GM08714 (cell line): Measurements from ENCODE around the gene FANCE.

Experiments used
- H3K4me3 ChIP-seq: fragments of 200-500 bp; sonication (Bioruptor generic); 2 replicates; pipeline ENCODE4 v1.5.1; 2014; ENCODE audit warnings: mild to moderate bottlenecking, low read length, inconsistent platforms
- ZNF274 ChIP-seq: IDR thresholded peaks from 2 replicates; pipeline ENCODE4 v1.6.1; 2012; ENCODE audit warnings: mild to moderate bottlenecking, low read depth, low read length

The FANCE gene

DNA sequence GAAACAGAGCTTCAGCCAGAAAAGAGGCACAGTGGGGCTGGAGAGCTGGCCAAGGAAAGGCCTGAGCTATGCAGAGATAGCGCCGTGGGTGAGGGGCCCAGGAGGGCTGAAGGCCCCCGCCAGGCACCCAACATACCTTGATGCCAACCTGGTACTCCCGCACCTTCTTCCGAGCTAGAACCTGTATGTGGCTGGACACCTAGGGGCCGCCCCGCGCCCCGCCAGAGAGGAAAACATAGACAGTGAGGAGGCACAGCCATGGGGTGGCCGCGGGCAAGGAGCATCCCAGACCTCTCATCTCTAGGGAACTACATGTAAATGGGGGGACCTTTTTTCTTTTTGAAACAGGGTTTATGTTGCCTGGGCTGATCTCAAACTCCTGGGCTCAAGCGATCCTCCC is 28.0 kb downstream of the FANCE start:
- no peak overlapping the region for H3K4me3 ChIP-seq
- TF ChIP-seq ZNF274 = no peak

GRCh38 chr6:35481226-35481625 is 29.1 kb downstream of the FANCE start:
- no peak overlapping the region for H3K4me3 ChIP-seq
- TF ChIP-seq ZNF274 = no peak

DNA sequence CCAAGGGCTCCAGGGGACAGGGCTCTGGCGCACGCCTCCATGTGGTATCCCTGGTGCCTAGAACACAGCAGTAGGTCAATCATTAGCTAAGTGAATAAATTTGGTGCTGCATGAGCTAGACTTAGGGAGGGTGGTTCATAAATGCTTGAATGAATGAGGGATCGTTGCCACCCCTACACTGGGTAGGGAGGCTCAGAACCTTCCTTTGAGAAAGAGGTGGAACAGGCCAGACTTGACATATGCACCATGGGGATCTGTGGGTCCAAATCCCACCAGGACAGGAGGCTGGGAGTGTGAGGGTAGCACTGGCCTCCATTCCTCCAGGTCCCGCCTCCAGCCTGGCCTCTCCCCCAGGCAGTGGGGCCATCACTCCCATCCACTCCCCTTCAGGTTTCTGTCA is 30.9 kb downstream of the FANCE start:
- no peak overlapping the region for H3K4me3 ChIP-seq
- no peak for TF ChIP-seq ZNF274

DNA sequence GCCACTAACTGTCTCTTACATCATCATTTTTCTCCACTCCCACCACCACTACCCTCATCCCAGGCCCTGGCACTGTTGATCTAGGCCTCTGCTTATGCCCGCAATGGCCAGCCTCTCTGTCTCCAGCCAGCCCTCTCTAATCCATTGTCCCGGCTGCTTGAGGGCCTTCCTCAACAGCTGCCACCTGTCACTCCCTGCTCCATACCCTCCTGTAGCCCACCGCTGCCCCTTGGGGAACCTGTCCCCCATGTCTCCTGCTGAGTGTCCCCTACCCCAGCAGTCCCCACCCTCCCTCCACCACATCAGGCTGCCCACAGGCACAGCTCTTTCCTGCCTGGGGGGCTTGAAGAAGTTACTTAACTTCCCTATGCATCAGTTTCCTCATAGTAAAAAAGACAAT is 31.4 kb downstream of the FANCE start:
- H3K4me3 ChIP-seq = no peak overlapping the region
- TF ChIP-seq ZNF274 = no peak

- TF ChIP-seq ZNF274 = no peak
- H3K4me3 ChIP-seq = no peak overlapping the region
Observed at GRCh38 chr6:35483893-35484645, 31.9 kb downstream of the FANCE start.

DNA sequence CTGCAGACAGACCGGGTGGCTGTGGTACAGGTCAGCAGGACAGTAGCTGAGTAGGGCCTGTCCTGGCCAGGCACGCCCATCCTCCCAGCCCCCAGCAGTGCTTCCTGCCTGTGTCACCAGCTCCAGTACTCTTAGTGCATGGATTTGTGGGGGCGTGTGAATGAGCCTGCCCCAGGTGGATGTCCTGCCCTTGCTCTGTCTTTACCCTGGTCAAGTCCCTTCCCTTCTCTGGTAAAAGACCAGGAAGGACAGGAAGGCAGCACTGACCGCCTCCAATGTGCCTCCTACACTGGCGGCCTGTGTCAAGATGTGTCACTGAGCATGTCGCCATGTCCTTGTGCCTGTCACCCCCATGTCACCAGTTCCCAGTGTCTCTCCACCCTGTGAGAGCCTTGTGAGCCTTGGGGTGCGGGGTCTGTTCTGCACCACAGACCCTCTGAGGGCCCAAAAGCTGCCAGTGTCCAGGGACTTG is 32.8 kb downstream of the FANCE start:
- no peak for TF ChIP-seq ZNF274
- H3K4me3 ChIP-seq = no peak overlapping the region

DNA sequence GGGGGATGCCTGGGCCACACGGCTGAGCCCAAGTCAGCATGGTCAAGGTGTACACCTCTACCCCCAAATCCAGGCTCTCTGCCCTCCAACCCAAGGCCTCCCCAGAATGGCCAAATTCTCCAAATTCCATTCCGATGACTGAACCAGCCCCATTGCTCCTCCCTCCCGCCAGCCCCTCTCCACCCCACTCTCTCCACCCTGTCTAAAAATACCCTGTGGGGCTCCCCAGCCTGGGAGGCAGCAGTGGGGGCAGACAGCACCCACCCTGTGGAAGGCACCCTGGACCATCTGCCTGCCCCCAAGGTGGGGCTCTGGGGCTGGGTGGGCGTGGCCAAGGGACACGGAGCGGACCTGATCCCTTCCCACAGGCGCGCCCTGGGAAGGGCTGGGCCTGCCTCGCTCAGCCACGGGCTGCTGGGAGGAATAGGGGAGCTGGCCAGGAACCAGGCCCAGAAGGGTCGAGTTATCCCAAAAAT is 33.3 kb downstream of the FANCE start:
- H3K4me3 ChIP-seq = no peak overlapping the region
- TF ChIP-seq ZNF274 = no peak

- H3K4me3 ChIP-seq = no peak overlapping the region
- no peak for TF ChIP-seq ZNF274
Observed at GRCh38 chr6:35486005-35486925, 34.1 kb downstream of the FANCE start.

- no peak for TF ChIP-seq ZNF274
- no peak overlapping the region for H3K4me3 ChIP-seq
Observed at GRCh38 chr6:35487658-35488516, 35.7 kb downstream of the FANCE start.

- no peak overlapping the region for H3K4me3 ChIP-seq
- no peak for TF ChIP-seq ZNF274
Observed at GRCh38 chr6:35488517-35488862, 36.4 kb downstream of the FANCE start.

- TF ChIP-seq ZNF274 = no peak
- H3K4me3 ChIP-seq = no peak overlapping the region
Observed at GRCh38 chr6:35489066-35489465, 36.9 kb downstream of the FANCE start.

DNA sequence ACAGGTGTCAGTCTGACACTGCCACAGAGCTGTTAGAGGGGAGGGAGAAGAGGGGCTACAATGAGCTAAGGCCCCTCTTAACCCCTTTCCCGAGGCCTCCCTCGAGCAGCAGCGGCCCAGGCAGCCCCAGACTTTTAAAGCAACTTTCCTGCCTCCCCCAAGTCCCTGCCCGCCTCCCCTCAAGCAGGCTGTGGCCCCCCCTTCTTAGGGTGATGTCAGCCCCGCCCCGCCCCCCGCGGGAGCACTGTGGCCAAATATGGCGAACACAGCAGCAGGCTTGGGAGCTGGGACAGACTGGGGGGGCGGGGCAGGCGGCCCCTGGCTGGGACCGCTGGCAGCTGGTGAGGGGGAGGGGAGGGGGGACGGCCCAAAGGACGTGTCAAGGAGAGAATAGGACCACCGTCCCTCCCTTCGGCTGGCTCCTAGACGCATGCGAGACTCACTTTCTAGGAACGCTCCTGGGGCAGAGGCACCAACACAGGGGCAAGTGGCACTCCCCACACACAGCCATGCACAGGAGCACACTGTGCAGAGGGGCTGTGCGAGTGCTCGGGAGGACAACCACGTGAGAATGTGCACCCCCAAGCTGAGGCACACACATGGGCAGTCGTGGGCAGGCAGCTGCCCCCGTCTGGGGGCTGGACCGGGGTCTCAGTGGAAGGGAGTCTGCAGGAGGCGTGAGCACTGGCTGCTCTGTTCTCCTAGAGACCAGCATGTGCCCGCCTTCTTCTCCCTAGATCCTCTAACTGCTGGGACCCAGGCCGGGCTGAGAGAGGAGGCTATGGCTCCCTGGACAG is 38.1 kb downstream of the FANCE start:
- TF ChIP-seq ZNF274 = no peak
- no peak overlapping the region for H3K4me3 ChIP-seq

DNA sequence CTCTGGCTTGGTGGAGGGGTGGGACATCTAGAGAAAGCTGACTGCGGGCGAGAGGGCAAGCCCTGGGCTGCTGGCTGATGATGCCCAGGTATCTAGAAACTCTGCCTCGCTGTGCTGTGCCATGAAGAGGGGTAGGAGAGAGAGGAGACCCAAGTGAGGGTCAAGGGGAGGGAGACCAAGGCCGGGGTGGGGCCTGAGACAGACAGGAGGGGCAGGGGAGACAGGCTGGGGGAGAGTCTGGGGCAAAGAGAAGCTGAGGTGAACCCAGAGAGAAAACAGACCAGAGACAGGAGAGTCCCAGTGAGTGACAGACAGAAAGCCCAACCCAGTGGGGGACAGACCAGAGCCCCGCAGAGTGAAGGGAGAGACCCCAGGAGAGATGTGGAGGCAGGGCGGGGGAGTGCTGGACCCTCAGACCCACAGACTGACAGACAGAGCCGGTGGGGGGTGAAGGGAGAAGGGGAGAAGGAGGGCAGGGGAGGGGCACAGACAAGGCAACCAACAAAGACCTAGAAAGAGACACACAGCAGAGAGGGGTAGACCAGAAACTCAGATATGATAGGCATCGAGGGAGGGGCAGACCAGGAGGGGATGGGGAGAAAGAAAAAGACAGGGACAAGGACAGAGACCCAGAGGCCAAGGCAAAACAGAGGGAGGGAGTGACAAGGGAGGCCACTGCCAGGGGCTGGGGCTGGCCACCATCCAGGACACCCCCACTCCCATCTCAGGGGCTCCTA is 38.9 kb downstream of the FANCE start:
- no peak overlapping the region for H3K4me3 ChIP-seq
- no peak for TF ChIP-seq ZNF274
